Measurements from ENCODE around the gene FAM180A. TPM values are rescaled to one million over a fixed set of nuclear protein-coding genes. Genes with fewer than 3 reads are reported as not detected.

Gene FAM180A
- total and polyA plus RNA-seq, 4 donors = 0.19 to 10.5 (median 5.6) TPM

DNA sequence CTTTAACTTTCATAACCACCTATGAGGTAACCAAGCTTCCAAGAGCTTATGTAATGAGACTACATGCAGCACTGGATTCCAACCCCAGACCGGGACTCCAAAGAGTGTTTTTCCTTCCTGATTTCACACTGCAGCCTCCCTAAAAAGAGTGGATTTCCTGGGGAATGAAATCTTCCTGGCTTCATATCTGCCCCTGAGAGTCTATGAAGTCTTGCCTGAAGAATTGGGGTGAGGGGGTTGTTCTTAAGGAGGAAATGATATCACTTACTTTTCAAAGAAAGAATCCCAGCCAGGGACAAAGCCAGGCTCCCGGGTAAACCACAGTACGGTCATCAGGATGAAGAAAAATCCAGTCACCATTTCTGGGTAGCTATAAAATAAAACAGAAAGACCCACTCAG lies 56.6 kb downstream of the FAM180A start:
- TF ChIP-seq REST (IDR thresholded peaks at IDR 0.05) (no peak), ZBTB33 (IDR thresholded peaks at IDR 0.05) (no peak), HNF4G (IDR thresholded peaks at IDR 0.05) (no peak), GABPA (IDR thresholded peaks at IDR 0.05 in 1 of 2, conservative IDR thresholded peaks at IDR 0.05 in 1 of 2) (no peak), EGR1 (IDR thresholded peaks at IDR 0.05; ENCODE audit: low read depth in 2 of 2) (no peak)
- no peaks in the 10 kb centered on the region for H3K9me3 ChIP-seq (ENCODE audit: control insufficient read depth in 4 of 4, low read length in 3 of 4)
- DNase-seq (ENCODE audit: low spot score) = no peak
- 71% methylated on average over 3 of the region's 3 CpGs for WGBS
- H3K36me3 ChIP-seq (ENCODE audit: control insufficient read depth in 4 of 4, insufficient read depth in 3 of 4, low read depth in 1 of 4, low read length in 3 of 4) = peaks cover 0 to 16% (median 6%) of the 10 kb centered on the region in 4 donors
- no peak overlapping the region for H3K4me3 ChIP-seq (ENCODE audit: low read depth in 1 of 3, low read length in 3 of 3)
- no peak overlapping the region for H3K9ac ChIP-seq (ENCODE audit: low read depth in 1 of 2, low read length in 2 of 2)
- H3K27ac ChIP-seq (ENCODE audit: low read depth in 1 of 2, low read length in 2 of 2) = no peak overlapping the region
- no peaks in the 10 kb centered on the region for H3K4me1 ChIP-seq (ENCODE audit: control insufficient read depth in 4 of 4, insufficient read depth in 4 of 4, low read length in 3 of 4)
- H3K27me3 ChIP-seq (ENCODE audit: control insufficient read depth in 4 of 4, insufficient read depth in 4 of 4, low read length in 3 of 4) = no peaks in the 10 kb centered on the region

GRCh38 chr7:135690566-135690965 lies 58.0 kb downstream of the FAM180A start:
- no peak overlapping the region for H3K9ac ChIP-seq (ENCODE audit: low read depth in 1 of 2, low read length in 2 of 2)
- H3K27me3 ChIP-seq (ENCODE audit: control insufficient read depth in 4 of 4, insufficient read depth in 4 of 4, low read length in 3 of 4) = no peaks in the 10 kb centered on the region
- TF ChIP-seq REST (IDR thresholded peaks at IDR 0.05) (no peak), JUND (IDR thresholded peaks at IDR 0.05) (no peak), SP1 (IDR thresholded peaks at IDR 0.05) (no peak), RAD21 (IDR thresholded peaks at IDR 0.05) (no peak), FOXA2 (IDR thresholded peaks at IDR 0.05) (no peak), YY1 (IDR thresholded peaks at IDR 0.05) (no peak), HNF4G (IDR thresholded peaks at IDR 0.05) (no peak), TAF1 (conservative IDR thresholded peaks at IDR 0.05) (no peak), NR2F2 (IDR thresholded peaks at IDR 0.05) (no peak), RXRA (IDR thresholded peaks at IDR 0.05) (no peak), ZBTB33 (IDR thresholded peaks at IDR 0.05) (no peak), EGR1 (IDR thresholded peaks at IDR 0.05; ENCODE audit: low read depth in 2 of 2) (no peak)
- TF ChIP-seq, protein P1, sequence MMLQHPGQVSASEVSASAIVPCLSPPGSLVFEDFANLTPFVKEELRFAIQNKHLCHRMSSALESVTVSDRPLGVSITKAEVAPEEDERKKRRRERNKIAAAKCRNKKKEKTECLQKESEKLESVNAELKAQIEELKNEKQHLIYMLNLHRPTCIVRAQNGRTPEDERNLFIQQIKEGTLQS (IDR thresholded peaks at IDR 0.05) = no peak
- TF ChIP-seq, protein P2, sequence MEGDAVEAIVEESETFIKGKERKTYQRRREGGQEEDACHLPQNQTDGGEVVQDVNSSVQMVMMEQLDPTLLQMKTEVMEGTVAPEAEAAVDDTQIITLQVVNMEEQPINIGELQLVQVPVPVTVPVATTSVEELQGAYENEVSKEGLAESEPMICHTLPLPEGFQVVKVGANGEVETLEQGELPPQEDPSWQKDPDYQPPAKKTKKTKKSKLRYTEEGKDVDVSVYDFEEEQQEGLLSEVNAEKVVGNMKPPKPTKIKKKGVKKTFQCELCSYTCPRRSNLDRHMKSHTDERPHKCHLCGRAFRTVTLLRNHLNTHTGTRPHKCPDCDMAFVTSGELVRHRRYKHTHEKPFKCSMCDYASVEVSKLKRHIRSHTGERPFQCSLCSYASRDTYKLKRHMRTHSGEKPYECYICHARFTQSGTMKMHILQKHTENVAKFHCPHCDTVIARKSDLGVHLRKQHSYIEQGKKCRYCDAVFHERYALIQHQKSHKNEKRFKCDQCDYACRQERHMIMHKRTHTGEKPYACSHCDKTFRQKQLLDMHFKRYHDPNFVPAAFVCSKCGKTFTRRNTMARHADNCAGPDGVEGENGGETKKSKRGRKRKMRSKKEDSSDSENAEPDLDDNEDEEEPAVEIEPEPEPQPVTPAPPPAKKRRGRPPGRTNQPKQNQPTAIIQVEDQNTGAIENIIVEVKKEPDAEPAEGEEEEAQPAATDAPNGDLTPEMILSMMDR (IDR thresholded peaks at IDR 0.05; ENCODE audit: low read depth, low read length, missing input control) = no peak
- peaks cover 0 to 16% (median 6%) of the 10 kb centered on the region in 4 donors for H3K36me3 ChIP-seq (ENCODE audit: control insufficient read depth in 4 of 4, insufficient read depth in 3 of 4, low read depth in 1 of 4, low read length in 3 of 4)
- WGBS = 98% methylated on average over 3 of the region's 3 CpGs
- DNase-seq (ENCODE audit: low spot score) = no peak
- H3K4me3 ChIP-seq (ENCODE audit: low read depth in 1 of 3, low read length in 3 of 3) = no peak overlapping the region
- no peak overlapping the region for H3K27ac ChIP-seq (ENCODE audit: low read depth in 1 of 2, low read length in 2 of 2)
- no peaks in the 10 kb centered on the region for H3K4me1 ChIP-seq (ENCODE audit: control insufficient read depth in 4 of 4, insufficient read depth in 4 of 4, low read length in 3 of 4)
- no peaks in the 10 kb centered on the region for H3K9me3 ChIP-seq (ENCODE audit: control insufficient read depth in 4 of 4, low read length in 3 of 4)

All from liver (tissue), 9 donors.